Cardiac fibroblast (primary cell): Measurements from ENCODE around the gene NPC2.
"Not testable (repeated sequence)": the region's sequence is repeated elsewhere in the genome, so short reads cannot be mapped to it uniquely, and the experiment has no call there.

ENCODE experiments used
- DNase-seq, 2 donors: peaks; one replicate each; pipeline versions ENCODE4 v3.0.0 to v3.0.0-alpha.2; 2010; ENCODE audit warnings: low read depth in 2 of 2
- H3K4me3 ChIP-seq, 2 donors: replicated peaks in 1 of 2; 1 replicate in 1 of 2; 2 replicates in 1 of 2; pipeline ENCODE4 v1.5.1; 2011; ENCODE audit warnings: low read depth in 2 of 2, low read length in 2 of 2, mild to moderate bottlenecking in 2 of 2, moderate library complexity in 1 of 2
- TF ChIP-seq, protein P1 (sequence below): IDR thresholded peaks from one replicate; pipeline ENCODE4 v1.5.1; 2011; ENCODE audit warnings: low read depth, mild to moderate bottlenecking, low read length, inconsistent platforms

Gene NPC2

DNA sequence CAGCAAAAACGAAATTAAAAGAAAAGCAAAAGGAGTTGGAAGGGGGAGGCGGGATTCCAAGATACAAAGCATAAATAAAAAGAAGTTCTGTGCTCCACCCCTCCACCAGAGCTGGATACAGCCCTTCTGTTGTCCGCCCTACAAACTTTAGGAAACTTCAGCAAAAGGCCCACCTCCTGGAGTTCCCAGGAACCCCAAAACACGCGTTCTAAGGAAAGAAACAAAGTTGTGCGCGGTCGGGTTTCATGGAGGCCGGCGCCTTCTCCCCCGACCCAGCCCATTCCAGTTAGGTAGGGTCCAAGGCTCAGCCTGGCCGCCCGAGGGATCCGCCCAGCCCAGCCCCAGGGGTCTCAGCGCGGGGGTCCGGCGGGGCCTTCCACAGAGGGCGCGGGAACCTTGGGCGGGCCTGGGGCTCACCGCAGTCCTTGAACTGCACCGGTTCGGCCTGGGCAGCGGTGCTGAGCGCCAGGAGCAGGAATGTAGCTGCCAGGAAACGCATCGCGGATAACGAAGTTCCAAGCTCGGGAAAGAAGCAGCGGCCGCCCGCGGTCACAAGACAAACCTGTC lies at the start of gene NPC2:
Gene NPC2 (minus strand): TSS at position 530 of the 567 bp plus-strand sequence. CDS start 31 bp downstream, at position 499.
- H3K4me3 ChIP-seq = peak within 1 kb of the TSS; percentile 97
- TF ChIP-seq, protein P1, sequence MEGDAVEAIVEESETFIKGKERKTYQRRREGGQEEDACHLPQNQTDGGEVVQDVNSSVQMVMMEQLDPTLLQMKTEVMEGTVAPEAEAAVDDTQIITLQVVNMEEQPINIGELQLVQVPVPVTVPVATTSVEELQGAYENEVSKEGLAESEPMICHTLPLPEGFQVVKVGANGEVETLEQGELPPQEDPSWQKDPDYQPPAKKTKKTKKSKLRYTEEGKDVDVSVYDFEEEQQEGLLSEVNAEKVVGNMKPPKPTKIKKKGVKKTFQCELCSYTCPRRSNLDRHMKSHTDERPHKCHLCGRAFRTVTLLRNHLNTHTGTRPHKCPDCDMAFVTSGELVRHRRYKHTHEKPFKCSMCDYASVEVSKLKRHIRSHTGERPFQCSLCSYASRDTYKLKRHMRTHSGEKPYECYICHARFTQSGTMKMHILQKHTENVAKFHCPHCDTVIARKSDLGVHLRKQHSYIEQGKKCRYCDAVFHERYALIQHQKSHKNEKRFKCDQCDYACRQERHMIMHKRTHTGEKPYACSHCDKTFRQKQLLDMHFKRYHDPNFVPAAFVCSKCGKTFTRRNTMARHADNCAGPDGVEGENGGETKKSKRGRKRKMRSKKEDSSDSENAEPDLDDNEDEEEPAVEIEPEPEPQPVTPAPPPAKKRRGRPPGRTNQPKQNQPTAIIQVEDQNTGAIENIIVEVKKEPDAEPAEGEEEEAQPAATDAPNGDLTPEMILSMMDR = no peak
- DNase-seq = peak in 1 of 2 donors; percentile 35

DNA sequence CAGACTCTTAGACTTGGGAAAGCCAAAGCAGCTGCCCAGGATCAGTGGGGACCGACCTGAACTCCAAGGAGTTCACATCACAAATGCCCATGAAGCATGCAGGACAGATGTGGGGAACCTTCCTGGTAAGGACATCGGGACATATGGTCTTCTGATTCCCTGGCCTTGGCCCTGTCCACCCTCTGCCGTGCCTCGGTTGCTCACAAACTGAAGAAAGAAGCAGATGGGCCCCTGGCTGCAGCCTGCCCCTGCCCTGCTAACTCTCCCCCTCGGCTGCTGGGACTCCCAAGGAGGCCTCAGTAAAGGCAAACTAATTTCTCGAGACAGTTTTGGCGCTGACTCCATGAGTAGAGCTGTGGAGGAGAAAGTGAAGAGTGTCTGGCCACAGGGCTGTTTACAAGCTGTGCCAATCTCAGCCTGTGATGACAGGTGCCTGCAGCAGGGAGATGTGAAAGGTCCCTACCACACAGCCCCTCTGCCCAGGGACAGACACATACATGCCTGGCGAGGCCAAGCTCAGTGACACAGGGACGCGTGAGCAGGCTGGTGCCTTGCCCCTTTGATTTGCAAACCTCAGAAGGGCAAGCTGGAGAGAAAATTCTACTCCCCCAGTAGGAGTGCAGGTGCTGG lies 49.1 kb upstream of the NPC2 start:
- no peak for DNase-seq
- TF ChIP-seq, protein P1 = no peak
- H3K4me3 ChIP-seq = no peak overlapping the region

DNA sequence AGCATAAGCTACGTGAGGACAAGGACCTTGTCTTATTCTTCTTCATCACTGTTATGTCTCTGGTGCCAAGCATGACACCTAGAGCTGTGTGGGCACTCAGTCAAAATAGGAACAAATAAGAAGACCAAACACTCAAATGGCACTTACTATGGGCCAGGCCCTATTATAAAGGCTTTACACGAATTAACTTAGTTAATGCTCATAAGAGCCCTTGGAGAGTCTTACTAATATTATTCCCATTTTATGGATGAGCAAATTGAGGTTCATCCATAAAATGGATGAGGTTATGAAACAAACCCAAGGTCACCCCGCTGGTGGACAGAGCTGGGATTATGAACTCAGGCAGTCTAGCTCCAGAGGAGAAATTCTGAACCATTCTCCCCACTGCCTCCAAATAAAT lies 48.1 kb upstream of the NPC2 start:
- no peak for DNase-seq
- TF ChIP-seq, protein P1 = no peak
- H3K4me3 ChIP-seq = no peak overlapping the region

DNA sequence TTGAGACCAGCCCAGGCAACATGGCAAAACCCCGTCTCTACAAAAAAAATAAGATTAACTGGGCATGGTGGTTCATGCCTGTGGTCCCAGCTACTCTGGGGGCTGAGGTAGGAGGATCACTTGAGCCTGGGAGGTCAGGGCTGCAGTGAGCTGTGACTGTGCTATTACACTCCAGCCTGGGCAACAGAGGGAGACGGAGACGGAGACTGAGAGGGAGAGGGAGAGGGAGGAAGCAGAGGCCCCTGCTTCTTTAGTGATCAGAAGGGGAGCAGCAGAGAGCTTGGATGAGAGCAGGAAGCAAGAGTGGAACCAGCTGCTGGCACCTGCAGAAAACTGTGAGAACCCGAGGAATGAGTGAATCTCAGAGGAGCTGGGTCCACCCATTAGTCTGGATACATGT lies 46.4 kb upstream of the NPC2 start:
- DNase-seq = no peak
- TF ChIP-seq, protein P1 = no peak
- no peak overlapping the region for H3K4me3 ChIP-seq

DNA sequence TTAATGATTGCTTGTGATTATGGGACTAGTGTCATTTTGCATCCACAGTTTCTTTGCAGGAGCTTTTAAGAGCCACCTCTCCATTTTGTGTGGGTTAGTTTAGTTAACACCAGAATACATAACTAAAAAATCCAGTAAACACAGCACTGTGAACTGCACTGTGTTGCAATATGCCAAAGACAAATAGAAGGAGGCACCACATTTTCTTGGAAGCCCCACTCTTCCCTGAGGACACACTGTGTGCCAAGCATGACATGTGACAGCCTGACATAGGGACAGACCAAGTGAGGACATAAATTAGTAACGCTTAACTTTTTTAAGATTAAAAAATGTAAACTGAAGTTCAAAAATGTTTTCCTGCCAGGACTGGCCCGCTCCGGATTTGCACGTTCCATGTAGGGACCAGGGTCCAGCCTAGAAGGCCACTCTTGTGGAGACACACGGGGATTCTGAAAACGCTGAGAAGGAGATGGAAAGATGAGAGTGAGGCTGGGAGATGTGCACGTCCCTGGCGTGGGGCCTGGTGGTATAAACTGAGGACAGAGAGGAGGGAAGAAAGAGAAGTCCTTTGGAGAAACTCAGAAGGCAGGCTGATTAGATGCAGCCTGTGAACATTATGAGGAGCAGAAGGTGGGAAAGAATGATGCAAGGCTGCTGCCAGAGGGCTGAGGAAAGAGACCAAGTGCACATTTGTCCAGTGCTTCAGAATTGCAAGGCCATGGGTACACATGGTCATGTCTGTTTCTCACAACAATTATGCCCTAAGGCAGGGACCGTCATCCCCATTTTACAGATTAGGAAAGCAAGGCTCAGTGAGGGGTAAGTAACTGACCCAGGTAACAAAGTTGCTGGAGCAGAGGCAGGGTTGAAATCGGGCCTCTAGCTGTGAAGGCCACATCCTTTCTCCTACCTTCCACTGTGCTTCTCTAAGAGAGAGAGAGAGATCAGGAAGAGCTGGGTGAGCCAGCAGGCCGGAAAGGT lies 45.6 kb upstream of the NPC2 start:
- DNase-seq = no peak
- TF ChIP-seq, protein P1 = no peak
- no peak overlapping the region for H3K4me3 ChIP-seq

DNA sequence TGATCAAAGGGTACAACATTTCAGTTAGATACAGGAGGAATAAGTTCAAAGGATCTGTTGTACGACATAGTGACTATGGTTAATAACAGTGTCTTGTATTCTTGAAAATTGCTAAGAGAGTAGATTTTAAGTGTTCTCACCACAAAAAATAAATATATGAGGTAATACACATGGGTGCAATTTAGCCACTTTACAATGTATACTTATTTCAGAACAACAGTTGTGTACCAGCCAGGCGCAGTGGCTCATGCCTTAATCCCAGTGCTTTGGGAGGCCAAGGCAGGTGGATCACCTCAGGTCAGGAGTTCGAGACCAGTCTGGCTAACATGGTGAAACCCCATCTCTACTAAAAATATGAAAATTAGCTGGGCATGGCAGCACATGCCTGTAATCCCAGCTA lies 43.2 kb upstream of the NPC2 start:
- not testable (repeated sequence) for H3K4me3 ChIP-seq, DNase-seq
